AG04450 (cell line): Measurements from ENCODE around the gene SMCHD1. TPM values are rescaled to one million over a fixed set of nuclear protein-coding genes. Genes with fewer than 3 reads are reported as not detected.

Source experiments
- CTCF ChIA-PET: fragments of 300-600, 350-600 bp; formaldehyde crosslinking; extraction: SDS; loops from one replicate; lab custom pipeline; 2022; ENCODE audit warnings: antibody characterized with exemption, inconsistent platforms; lab: Charles Lee
- POLR2A ChIA-PET: fragments of 350-600 bp; formaldehyde crosslinking; extraction: SDS; loops from one replicate; lab custom pipeline; 2021; ENCODE audit warnings: antibody characterized with exemption, inconsistent platforms; lab: Yijun Ruan, JAX
- DNase-seq: peaks from one replicate; pipeline ENCODE4 v3.0.0-alpha.2; 2011; ENCODE audit warnings: low read depth, low spot score
- H3K27ac ChIP-seq: one replicate; pipeline ENCODE4 v1.5.1; 2012; ENCODE audit warnings: low read depth, low read length, control low read depth
- H3K27me3 ChIP-seq: one replicate; pipeline ENCODE4 v1.6.0; 2012; ENCODE audit warnings: low read length; ENCODE audit not compliant: control insufficient read depth, insufficient read depth
- H3K4me3 ChIP-seq: 2 replicates; pipeline ENCODE4 v1.5.1; 2011; ENCODE audit warnings: mild to moderate bottlenecking, low read depth, low read length, control low read depth
- H3K9me3 ChIP-seq: 2 replicates; pipeline ENCODE4 v1.5.1; 2012; ENCODE audit warnings: low read length; ENCODE audit not compliant: control insufficient read depth, insufficient read depth
- polyA plus RNA-seq: library from polyadenylated mRNA; depleted of rRNA; stranded (reverse); fragments of >200 nt; gene quantifications from 2 replicates; pipeline ENCODE4 v1.2.3, GENCODE V29; 2011
- TF ChIP-seq, protein P1 (sequence below): IDR thresholded peaks from 2 replicates; pipeline ENCODE4 v1.5.1; 2011; ENCODE audit warnings: low read depth, low read length, control low read depth, inconsistent platforms

SMCHD1 gene
- polyA plus RNA-seq, 1 experiment = 37.2 TPM

DNA sequence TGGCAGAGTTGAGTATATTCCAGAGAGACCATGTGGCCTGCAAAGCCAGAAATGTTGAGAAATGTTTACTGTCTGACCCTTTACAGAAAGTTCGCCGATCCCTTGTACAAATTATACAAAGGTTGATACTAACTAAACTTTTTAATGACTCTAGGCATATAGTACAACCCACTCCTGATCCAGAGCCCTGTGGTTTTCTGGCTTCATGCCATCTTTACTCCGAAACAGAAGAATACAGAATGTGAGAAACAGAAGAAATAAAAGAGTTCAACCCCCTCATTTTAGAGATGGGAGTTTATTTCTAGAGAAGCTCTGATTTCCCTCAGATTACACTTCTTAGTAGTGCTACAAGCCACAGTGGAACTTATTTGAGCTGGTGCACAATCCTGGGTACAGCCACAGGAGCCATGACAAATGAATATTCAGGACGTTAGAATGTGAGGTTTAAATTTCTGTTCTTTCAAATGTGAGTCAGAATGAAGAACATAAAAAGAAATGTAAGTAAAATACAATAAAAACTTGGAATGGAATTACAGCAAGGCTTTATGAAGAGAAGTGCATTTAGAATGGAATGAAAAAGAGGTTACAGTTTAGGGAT lies 38.0 kb upstream of the SMCHD1 start:
- ChIA-PET CTCF (interaction anchor here (0.5 kb wide), 1 partner anchor 25 kb away, joined by 3 read pairs; no protein-coding TSS in a partner anchor), POLR2A (no interaction called here)
- TF ChIP-seq, protein P1, sequence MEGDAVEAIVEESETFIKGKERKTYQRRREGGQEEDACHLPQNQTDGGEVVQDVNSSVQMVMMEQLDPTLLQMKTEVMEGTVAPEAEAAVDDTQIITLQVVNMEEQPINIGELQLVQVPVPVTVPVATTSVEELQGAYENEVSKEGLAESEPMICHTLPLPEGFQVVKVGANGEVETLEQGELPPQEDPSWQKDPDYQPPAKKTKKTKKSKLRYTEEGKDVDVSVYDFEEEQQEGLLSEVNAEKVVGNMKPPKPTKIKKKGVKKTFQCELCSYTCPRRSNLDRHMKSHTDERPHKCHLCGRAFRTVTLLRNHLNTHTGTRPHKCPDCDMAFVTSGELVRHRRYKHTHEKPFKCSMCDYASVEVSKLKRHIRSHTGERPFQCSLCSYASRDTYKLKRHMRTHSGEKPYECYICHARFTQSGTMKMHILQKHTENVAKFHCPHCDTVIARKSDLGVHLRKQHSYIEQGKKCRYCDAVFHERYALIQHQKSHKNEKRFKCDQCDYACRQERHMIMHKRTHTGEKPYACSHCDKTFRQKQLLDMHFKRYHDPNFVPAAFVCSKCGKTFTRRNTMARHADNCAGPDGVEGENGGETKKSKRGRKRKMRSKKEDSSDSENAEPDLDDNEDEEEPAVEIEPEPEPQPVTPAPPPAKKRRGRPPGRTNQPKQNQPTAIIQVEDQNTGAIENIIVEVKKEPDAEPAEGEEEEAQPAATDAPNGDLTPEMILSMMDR = no peak
- H3K27ac ChIP-seq = no peak overlapping the region
- no peaks in the 10 kb centered on the region for H3K27me3 ChIP-seq
- H3K4me3 ChIP-seq = no peak overlapping the region
- H3K9me3 ChIP-seq = 0 out of 2 replicates have a peak, but pooled peaks cover 2% of the 10 kb centered on the region
- no peak for DNase-seq

DNA sequence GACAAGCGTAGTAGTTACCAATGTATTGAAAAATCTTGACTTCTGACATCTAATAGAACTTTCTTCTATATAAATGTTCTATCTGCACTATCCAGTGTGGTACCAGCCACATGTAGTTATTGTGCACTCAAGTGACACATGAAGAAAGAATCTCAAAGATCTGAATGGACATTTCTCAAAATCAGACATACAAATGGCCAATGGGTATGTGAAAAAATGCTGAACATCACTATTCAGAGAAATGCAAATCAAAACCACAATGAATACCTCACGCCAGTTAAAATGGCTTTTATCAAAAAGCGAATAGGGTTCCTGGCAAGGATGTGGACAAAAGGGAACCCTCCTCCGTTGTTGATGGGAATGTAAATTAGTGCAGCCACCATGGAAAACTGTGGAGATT lies 37.5 kb upstream of the SMCHD1 start:
- no peak for DNase-seq
- no peaks in the 10 kb centered on the region for H3K27me3 ChIP-seq
- ChIA-PET POLR2A (no interaction called here), CTCF (interaction anchor here (0.5 kb wide), 1 partner anchor 26 kb away, joined by 3 read pairs; no protein-coding TSS in a partner anchor)
- H3K27ac ChIP-seq = no peak overlapping the region
- TF ChIP-seq, protein P1 = no peak
- 0 out of 2 replicates have a peak, but pooled peaks cover 2% of the 10 kb centered on the region for H3K9me3 ChIP-seq
- H3K4me3 ChIP-seq = no peak overlapping the region

DNA sequence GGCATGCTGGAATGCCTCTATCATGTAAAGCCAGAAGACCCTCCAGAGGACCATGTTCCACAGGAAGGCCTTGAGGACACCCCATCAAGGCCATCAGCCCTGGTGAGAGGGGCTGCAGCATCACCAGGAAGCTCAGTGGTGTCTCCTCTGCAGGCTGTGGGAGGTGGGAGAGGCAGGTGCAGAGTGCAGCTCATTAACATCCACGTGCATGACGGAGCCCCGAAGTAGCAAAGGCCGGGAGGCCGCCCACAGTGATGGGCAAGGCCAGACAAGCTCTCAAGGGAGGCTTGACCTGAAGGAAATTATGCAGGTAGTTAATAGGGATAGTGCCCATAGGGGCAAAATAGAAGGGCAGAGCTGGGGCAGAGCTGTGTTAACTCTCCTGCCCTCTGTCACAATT lies 30.3 kb upstream of the SMCHD1 start:
- ChIA-PET POLR2A (no interaction called here), CTCF (no interaction called here)
- Histone ChIP-seq H3K27me3 (no peaks in the 10 kb centered on the region), H3K4me3 (no peak overlapping the region), H3K27ac (no peak overlapping the region), H3K9me3 (no peaks in the 10 kb centered on the region)
- no peak for DNase-seq
- TF ChIP-seq, protein P1 = no peak

DNA sequence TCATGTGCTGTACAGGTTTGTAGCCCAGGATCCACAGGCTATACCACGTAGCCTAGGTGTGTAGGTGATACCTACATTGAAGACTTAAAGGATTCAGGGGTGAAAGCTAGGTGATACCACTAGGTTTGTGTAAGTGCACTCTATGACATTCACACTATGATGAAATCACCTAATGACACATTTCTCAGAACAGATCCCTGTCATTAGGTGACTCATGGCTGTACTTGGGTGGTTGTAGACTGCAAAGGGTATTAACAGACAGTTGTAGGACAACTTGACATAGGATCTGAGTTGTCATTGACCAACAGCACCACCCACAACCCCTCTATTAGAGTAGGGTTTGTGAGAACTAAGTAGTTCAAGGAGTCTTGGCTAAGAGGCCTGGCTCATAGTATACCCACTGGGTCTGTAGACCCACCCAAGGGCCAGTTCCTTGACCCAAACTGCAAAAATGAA lies 27.7 kb upstream of the SMCHD1 start:
- no peak for DNase-seq
- no peak overlapping the region for H3K4me3 ChIP-seq
- TF ChIP-seq, protein P1 = no peak
- no peaks in the 10 kb centered on the region for H3K9me3 ChIP-seq
- ChIA-PET CTCF (interaction anchor here (1.1 kb wide), 1 partner anchor 194 kb away, joined by 3 read pairs; no protein-coding TSS in a partner anchor), POLR2A (no interaction called here)
- no peak overlapping the region for H3K27ac ChIP-seq
- no peaks in the 10 kb centered on the region for H3K27me3 ChIP-seq

DNA sequence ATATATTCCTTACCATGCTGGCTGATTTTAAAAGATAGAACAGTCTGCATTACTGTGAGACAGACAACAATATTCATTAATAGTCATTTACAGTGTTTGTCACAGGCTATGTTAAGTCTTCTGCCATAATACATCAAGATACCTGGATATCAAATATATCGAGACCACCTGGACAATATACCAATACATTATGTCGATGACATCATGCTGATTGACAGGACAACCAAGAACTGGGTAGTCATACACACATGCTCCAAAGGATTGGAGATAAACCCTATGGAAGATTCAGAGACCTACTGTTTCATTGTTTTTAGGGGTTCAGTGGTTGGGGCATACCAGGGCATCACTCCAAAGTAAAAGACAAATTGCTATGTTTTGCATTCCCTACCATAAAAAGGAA lies 26.5 kb upstream of the SMCHD1 start:
- DNase-seq = no peak
- H3K9me3 ChIP-seq = no peaks in the 10 kb centered on the region
- H3K27me3 ChIP-seq = no peaks in the 10 kb centered on the region
- ChIA-PET CTCF (interaction anchor here (0.6 kb wide), 1 partner anchor 1143 kb away, joined by 4 read pairs; no protein-coding TSS in a partner anchor), POLR2A (no interaction called here)
- no peak overlapping the region for H3K4me3 ChIP-seq
- TF ChIP-seq, protein P1 = no peak
- H3K27ac ChIP-seq = no peak overlapping the region
